ENCODE data around the gene ZNF48. TPM values are rescaled to one million over a fixed set of nuclear protein-coding genes. Genes with fewer than 3 reads are reported as not detected.

The ZNF48 gene
- total RNA-seq, 6 experiments from 2014 or later: 5.3 to 7.9 (median 6.1) TPM

DNA sequence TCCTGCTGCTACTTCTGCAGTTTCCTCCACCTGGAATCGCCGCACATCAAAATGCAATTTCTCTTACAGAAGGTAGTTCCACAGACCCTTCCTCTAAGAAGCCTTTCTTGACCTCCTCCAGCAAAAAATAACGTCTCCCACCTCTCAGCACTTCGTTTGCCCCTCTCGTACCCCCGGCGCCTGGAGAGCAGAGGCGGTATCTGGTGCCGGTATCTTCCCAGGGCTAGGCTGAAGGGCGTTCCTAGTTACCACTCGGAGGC, 34.1 kb downstream of the ZNF48 start:
- TF ChIP-seq CTCF (IDR thresholded peaks at IDR 0.05): no peak
- Mint-ChIP-seq H3K36me3 (ENCODE audit: low read depth) (peaks cover 11% of the 10 kb centered on the region), H3K4me3 (no peak overlapping the region), H3K4me1 (ENCODE audit: low read depth) (no peaks in the 10 kb centered on the region), H3K27me3 (ENCODE audit: insufficient read depth) (peaks cover 6% of the 10 kb centered on the region), H3K9me3 (no peaks in the 10 kb centered on the region), H3K27ac (no peak overlapping the region)
- DNase-seq: no peak

DNA sequence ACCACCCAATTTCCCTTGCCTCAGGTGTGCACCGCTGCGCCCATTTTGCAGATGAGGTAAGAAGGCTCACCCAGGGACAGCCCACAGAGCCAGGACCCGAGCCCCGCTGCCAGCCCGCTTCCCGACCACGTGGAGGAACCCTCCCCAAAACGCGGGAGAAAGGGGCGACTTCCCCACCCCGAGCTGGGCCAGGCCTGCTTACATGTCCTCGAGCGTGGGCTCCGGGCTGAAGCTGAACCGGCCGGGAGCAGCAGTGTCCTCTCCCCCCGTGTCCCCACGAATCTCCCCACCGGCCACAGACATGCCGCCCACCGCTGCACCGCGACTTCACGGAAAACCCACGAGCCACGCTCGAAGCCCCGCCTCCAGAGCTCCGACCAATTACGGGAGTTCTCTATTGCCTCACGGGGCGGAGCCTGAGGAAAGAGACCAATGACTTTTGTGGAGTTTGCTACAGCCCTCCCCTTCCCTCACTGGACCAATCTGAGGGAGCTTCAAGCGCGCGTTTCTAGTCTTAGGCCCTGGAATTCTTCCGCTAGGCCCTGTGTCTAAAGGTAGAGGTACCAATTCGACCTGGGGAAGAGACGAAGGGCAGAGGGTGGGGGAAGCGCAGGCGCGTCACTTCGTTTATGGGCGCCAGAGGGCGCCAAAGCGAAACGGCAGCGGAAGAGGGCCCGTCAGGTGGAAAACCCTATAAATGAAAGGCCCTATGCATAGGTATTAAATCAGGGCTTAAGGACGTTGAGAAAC, 34.6 kb downstream of the ZNF48 start, which contains the start of gene DCTPP1:
Gene DCTPP1, minus strand, starts transcription at position 353 of the 750 bp plus-strand sequence. Its CDS starts 50 bp downstream, at position 303.
- no peaks in the 10 kb centered on the region for H3K9me3 Mint-ChIP-seq
- H3K36me3 Mint-ChIP-seq (ENCODE audit: low read depth): peaks cover 11% of the 10 kb centered on the region
- peaks cover 6% of the 10 kb centered on the region for H3K27me3 Mint-ChIP-seq (ENCODE audit: insufficient read depth)
- no peaks in the 10 kb centered on the region for H3K4me1 Mint-ChIP-seq (ENCODE audit: low read depth)
- peak; percentile 83 for TF ChIP-seq CTCF (IDR thresholded peaks at IDR 0.05)
- H3K27ac Mint-ChIP-seq: no peak within 1 kb of the TSS
- DNase-seq: peak; percentile 98
- no peak within 1 kb of the TSS for H3K4me3 Mint-ChIP-seq

DNA sequence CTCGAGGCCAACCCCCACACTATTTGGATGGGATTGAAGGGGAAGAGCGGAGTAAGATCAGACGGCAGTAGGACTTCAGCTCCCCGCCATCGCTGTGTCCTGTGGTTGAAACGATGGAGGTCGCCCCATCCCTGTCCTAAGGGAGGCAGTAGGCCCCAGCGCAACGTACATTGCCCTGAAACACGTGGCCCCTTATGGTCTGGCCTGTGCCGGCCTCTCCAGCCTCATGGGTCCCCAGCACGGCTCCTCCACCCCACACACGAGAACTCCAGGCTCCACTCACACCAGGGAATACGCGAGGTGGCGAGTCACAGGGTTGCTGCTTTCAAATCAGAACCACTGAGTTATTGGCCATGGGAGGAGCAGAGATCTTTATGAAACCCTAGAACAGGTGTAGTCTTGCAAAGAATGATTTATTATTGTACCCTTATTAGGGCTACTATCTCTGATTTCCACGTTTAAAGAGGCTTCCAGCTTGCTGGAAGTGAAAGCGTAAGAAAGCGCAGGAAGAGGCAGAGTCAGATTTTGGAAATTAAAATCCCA, 35.3 kb downstream of the ZNF48 start:
- Mint-ChIP-seq H3K9me3 (no peaks in the 10 kb centered on the region), H3K36me3 (ENCODE audit: low read depth) (peaks cover 11% of the 10 kb centered on the region)
- no peak for DNase-seq

DNA sequence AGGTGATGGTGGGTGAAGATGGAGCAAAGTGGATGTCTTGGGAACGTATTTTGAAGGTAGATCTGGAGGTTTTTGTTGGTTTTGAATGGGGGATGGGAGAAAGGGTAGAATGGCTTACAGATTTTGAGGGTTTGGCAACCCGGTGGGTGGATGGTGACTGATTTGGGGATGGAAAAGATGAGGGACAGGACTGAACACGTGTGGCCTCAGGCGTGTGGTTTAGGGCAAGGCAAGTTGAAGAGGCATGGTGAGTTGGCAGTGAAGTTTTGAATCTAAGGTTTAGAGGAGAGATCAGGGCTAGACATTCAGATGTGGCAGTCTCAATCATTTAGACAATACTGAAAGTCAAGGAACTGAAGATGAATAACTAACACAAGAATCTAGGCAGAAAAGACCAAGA, 39.6 kb downstream of the ZNF48 start:
- H3K27me3 Mint-ChIP-seq (ENCODE audit: insufficient read depth): peaks cover 12% of the 10 kb centered on the region
- no peak overlapping the region for H3K27ac Mint-ChIP-seq
- no peak for TF ChIP-seq CTCF (IDR thresholded peaks at IDR 0.05)
- no peaks in the 10 kb centered on the region for H3K4me1 Mint-ChIP-seq (ENCODE audit: low read depth)
- H3K4me3 Mint-ChIP-seq: no peak overlapping the region
- H3K36me3 Mint-ChIP-seq (ENCODE audit: low read depth): no peaks in the 10 kb centered on the region
- no peaks in the 10 kb centered on the region for H3K9me3 Mint-ChIP-seq
- no peak for DNase-seq

More for the DNA sequence above, 35.3 kb downstream of the ZNF48 start:
- H3K4me3 Mint-ChIP-seq: no peak overlapping the region
- TF ChIP-seq CTCF (IDR thresholded peaks at IDR 0.05): peak; percentile 62
- H3K27me3 Mint-ChIP-seq (ENCODE audit: insufficient read depth): peaks cover 6% of the 10 kb centered on the region
- no peak overlapping the region for H3K27ac Mint-ChIP-seq
- H3K4me1 Mint-ChIP-seq (ENCODE audit: low read depth): no peaks in the 10 kb centered on the region

GRCh38 chr16:30437511-30438046, 42.4 kb downstream of the ZNF48 start:
- H3K27ac Mint-ChIP-seq: no peak overlapping the region
- H3K4me1 Mint-ChIP-seq (ENCODE audit: low read depth): no peaks in the 10 kb centered on the region
- peaks cover 9% of the 10 kb centered on the region for H3K27me3 Mint-ChIP-seq (ENCODE audit: insufficient read depth)
- no peak for DNase-seq
- TF ChIP-seq CTCF (IDR thresholded peaks at IDR 0.05): no peak
- H3K36me3 Mint-ChIP-seq (ENCODE audit: low read depth): no peaks in the 10 kb centered on the region
- H3K9me3 Mint-ChIP-seq: no peaks in the 10 kb centered on the region
- no peak overlapping the region for H3K4me3 Mint-ChIP-seq
